HepG2 (cell line): Measurements from ENCODE around the gene ITGB1. TPM values are rescaled to one million over a fixed set of nuclear protein-coding genes. Genes with fewer than 3 reads are reported as not detected.

Source experiments
- ARID4A ChIP-seq: sonication (generic); formaldehyde crosslinking; IDR thresholded peaks from 2 replicates; pipeline ENCODE4 v1.5.0; 2020; ENCODE audit warnings: mild to moderate bottlenecking, missing genetic modification reagents, borderline replicate concordance
- CBX2 ChIP-seq, 2 experiments: fragments of 200-600 bp in 1 of 2; sonication (generic); formaldehyde crosslinking in 1 of 2; IDR thresholded peaks; 2 replicates each; pipeline versions ENCODE4 v1.7.0 to v1.8.1; 2018 to 2022; ENCODE audit warnings: low read depth in 2 of 2, low read length in 1 of 2, mild to moderate bottlenecking in 1 of 2, missing genetic modification reagents in 1 of 2
- ELF3 ChIP-seq: IDR thresholded peaks from 2 replicates; pipeline ENCODE4 v1.6.1; 2016; ENCODE audit warnings: missing genetic modification reagents, missing compliant biosample characterization
- FOXA1 ChIP-seq, 2 experiments: fragments of 450-650 bp in 1 of 2; sonication (generic) in 1 of 2; formaldehyde crosslinking in 1 of 2; IDR thresholded peaks; 2 replicates each; pipeline versions ENCODE4 v1.4.0 to v1.6.1; 2016 to 2020; ENCODE audit warnings: missing genetic modification reagents in 1 of 2
- KDM3A ChIP-seq: IDR thresholded peaks from 2 replicates; pipeline ENCODE4 v1.6.1; 2018; ENCODE audit warnings: low read depth, missing compliant biosample characterization
- KDM5B ChIP-seq: sonication (generic); formaldehyde crosslinking; IDR thresholded peaks from 2 replicates; pipeline ENCODE4 v1.4.0; 2020; ENCODE audit warnings: missing genetic modification reagents, mild to moderate bottlenecking, borderline replicate concordance
- KMT2B ChIP-seq: IDR thresholded peaks from 2 replicates; pipeline ENCODE4 v1.6.1; 2016; ENCODE audit warnings: missing genetic modification reagents, missing compliant biosample characterization
- MED1 ChIP-seq: sonication (generic); formaldehyde crosslinking; IDR thresholded peaks from 2 replicates; pipeline ENCODE4 v1.4.0; 2020; ENCODE audit warnings: missing genetic modification reagents
- RFX1 ChIP-seq: fragments of 450-650 bp; IDR thresholded peaks from 2 replicates; pipeline ENCODE4 v1.6.1; 2017
- RFX5 ChIP-seq: IDR thresholded peaks from 2 replicates; pipeline ENCODE4 v1.6.1; 2011; ENCODE audit warnings: low read depth, low read length, improper control_type of control experiment
- RNF219 ChIP-seq: sonication (generic); formaldehyde crosslinking; IDR thresholded peaks from 2 replicates; pipeline ENCODE4 v1.5.0; 2020; ENCODE audit warnings: mild to moderate bottlenecking, missing genetic modification reagents
- SALL1 ChIP-seq: sonication (generic); formaldehyde crosslinking; IDR thresholded peaks from 2 replicates; pipeline ENCODE4 v1.8.0; 2022; ENCODE audit warnings: mild to moderate bottlenecking, missing genetic modification reagents
- ZHX1 ChIP-seq: sonication (generic); formaldehyde crosslinking; IDR thresholded peaks from 2 replicates; pipeline ENCODE4 v1.8.1; 2022; ENCODE audit warnings: low read depth, mild to moderate bottlenecking, missing genetic modification reagents
- ZMYM4 ChIP-seq: sonication (generic); formaldehyde crosslinking; IDR thresholded peaks from 2 replicates; pipeline ENCODE4 v1.8.1; 2023; ENCODE audit warnings: mild to moderate bottlenecking, missing genetic modification reagents
- ZNF24 ChIP-seq: fragments of 450-650 bp; IDR thresholded peaks from 2 replicates; pipeline ENCODE4 v1.6.1; 2017; ENCODE audit warnings: antibody characterized with exemption, mild to moderate bottlenecking
- ZNF484 ChIP-seq: sonication (generic); formaldehyde crosslinking; IDR thresholded peaks from 2 replicates; pipeline ENCODE4 v1.5.1; 2020; ENCODE audit warnings: mild to moderate bottlenecking, low read depth, missing genetic modification reagents, borderline replicate concordance
- ZNF558 ChIP-seq: sonication (generic); formaldehyde crosslinking; IDR thresholded peaks from 2 replicates; pipeline ENCODE4 v1.9.0; 2022; ENCODE audit warnings: mild to moderate bottlenecking, missing genetic modification reagents, borderline replicate concordance
- ZNF672 ChIP-seq: sonication (generic); formaldehyde crosslinking; IDR thresholded peaks from 2 replicates; pipeline ENCODE4 v1.8.1; 2022; ENCODE audit warnings: missing genetic modification reagents
- polyA plus RNA-seq, 8 experiments: library from polyadenylated mRNA; depleted of rRNA in 3 of 8; stranded (reverse) in 7 of 8; unstranded in 1 of 8; fragments of >200 nt; fragmentation: Illumina TruSeq in 4 of 8; extraction: Trizol in 4 of 8; gene quantifications; 2 replicates each; pipeline versions ENCODE4 v1.2.1 to v1.2.3, GENCODE V29; 2011 to 2016; ENCODE audit warnings: low read depth in 4 of 8, missing spikeins in 1 of 8, mixed read lengths in 1 of 8; ENCODE audit not compliant: insufficient read depth in 1 of 8
- total RNA-seq, 5 experiments: library from RNA; depleted of rRNA; stranded (reverse); fragments of >200 nt; fragmentation: Illumina TruSeq; extraction: Trizol; gene quantifications; 2 replicates each; pipeline ENCODE4 v1.2.3, GENCODE V29; 2016; ENCODE audit warnings: low read depth in 1 of 5

ITGB1 gene
- total and polyA plus RNA-seq, 2 of the 13 experiments (the other 11 are each of a cell fraction or from before 2014, with no cell fraction given) = 190 to 204 TPM

GRCh38 chr10:32943854-32944661 lies 14.0 kb downstream of the ITGB1 start (continued):
- TF ChIP-seq ELF3 (CRISPR knock-in tag) (peak; percentile 75), KDM3A (CRISPR knock-in tag) (peak; percentile 84; the same call in 1 of the 2 replicates), RNF219 (CRISPR knock-in tag) (no peak), ZNF672 (CRISPR knock-in tag) (no peak), FOXA1 (IDR thresholded peaks at IDR 0.05) (no peak), FOXA1 (CRISPR knock-in tag; IDR thresholded peaks at IDR 0.05) (peak; percentile 29; the same call in 1 of the 2 replicates), RFX1 (no peak), ZMYM4 (CRISPR knock-in tag) (peak; percentile 92), ZNF484 (no peak), MED1 (CRISPR knock-in tag) (peak; percentile 54; the same call in 1 of the 2 replicates), ARID4A (CRISPR knock-in tag) (peak; percentile 83; the same call in 1 of the 2 replicates), ZNF24 (no peak), SALL1 (CRISPR knock-in tag) (peak; percentile 90), RFX5 (no peak), ZHX1 (CRISPR knock-in tag) (peak; percentile 56; the same call in 1 of the 2 replicates), ZNF558 (CRISPR knock-in tag) (no peak), KDM5B (peak; percentile 83; the same call in 1 of the 2 replicates), CBX2 (IDR thresholded peaks at IDR 0.05; ENCODE audit: low read depth, low read length) (no peak), CBX2 (CRISPR knock-in tag; IDR thresholded peaks at IDR 0.05; ENCODE audit: low read depth) (0 out of 2 replicates have a peak, but pooled peaks have one; percentile 71), KMT2B (peak; percentile 57; the same call in 1 of the 2 replicates)
